GM12875 (cell line): ENCODE measurements around the gene ATP11A.
"Not testable (repeated sequence)": the region's sequence is repeated elsewhere in the genome, so short reads cannot be mapped to it uniquely, and the experiment has no call there.

Experiments used
- H3K4me3 ChIP-seq: one replicate; pipeline ENCODE4 v1.5.1; 2011; ENCODE audit warnings: low read depth, low read length, control low read depth
- CTCF ChIP-seq: IDR thresholded peaks from 2 replicates; pipeline ENCODE4 v1.5.1; 2011; ENCODE audit warnings: low read depth, mild to moderate bottlenecking, control low read depth, inconsistent platforms, low read length, moderate library complexity, borderline replicate concordance; ENCODE audit not compliant: insufficient read depth

ATP11A gene

DNA sequence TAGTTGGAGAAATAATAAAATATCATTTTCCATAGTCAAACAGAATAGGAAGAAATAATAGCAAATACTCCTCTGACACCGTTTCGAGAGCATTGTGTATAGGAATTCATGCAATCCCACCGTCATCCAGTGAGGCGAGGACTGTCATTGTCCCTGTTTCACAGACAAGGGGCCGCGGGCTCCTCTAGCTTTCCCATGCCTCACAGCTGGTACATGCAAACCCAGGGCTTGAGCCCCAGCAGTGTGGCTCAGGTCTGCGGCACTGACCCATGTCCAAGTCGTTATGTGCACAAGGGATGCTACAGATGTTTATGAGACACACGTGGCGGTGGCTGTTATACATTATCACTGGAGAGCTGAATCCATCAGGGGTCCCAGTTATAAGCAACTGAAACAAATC lies 18.5 kb upstream of the ATP11A start:
- no peak overlapping the region for H3K4me3 ChIP-seq
- TF ChIP-seq CTCF = no peak

DNA sequence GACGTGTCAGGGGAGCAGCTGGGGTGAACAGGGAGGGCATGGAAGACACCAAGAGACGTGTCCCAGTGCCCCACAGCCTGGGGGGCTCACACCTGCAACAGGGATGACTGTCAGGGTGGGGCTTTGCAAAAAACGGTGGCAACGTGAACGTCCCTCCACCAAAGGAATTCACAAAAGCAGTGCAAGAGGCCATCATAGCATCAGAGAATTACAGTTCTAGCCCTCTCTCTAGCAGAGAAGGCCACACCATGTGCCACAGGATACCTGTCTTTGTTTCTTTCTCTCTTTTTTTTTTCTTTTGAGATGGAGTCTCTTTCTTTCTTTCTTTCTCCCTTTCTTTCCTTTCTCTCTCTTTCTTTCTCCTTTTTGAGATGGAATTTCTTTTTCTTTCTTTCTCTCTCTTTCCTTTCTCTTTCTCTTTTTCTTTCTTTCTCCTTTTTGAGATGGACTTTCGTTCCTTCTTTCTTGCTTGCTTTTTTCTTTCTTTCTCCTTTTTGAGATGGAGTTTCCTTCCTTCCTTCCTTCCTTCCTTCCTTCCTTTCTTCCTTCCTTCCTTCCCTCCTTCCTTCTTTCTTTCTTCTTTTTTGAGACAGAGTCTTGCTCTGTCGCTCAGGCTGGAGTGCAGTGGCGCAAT lies 17.1 kb upstream of the ATP11A start:
- H3K4me3 ChIP-seq = no peak overlapping the region
- no peak for TF ChIP-seq CTCF

DNA sequence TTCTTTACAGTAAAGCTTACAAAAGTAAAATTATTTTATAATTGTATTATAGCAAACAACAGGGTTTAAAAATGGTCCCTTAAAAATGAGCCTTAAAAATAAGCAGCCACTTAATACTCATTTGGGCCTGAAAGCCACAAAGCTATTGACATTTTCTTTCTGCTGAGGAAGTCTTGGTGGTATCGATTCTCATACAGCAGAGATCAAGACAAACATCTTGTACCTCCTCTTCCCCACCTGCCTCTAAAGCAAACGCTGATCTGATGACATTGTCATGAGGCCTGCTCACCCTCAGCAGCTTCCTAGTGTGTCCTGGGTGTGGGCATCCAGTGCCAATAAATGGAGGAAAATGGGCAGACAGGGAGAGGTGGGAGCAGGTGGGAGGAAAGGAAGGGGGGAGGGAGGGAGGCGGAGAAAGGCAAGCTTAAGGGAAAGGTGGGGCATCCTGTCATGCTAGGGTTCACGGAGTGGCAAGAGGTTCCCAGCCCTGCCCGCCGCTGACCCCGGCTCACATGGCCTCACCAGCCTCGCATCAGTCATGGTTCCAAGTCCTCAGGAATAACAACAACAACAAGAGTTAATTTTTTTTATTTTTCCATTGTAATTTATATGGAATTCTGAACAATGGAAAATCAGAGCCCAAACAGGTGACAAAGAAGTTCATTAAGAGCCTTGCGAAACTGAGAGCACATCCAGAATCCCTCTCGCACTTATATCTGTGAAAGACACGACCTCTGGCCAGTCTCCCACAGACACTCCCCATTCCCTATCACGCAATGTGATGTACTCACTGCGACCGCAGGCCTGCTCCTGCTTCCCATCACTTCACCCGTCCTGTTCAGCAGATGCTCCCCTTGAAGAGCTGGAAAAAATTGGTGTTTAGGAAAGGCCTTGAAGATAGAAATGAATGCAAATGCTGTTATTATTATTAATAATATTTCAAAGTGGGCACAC lies 15.1 kb upstream of the ATP11A start:
- H3K4me3 ChIP-seq = no peak overlapping the region
- TF ChIP-seq CTCF = no peak

- no peak for TF ChIP-seq CTCF
- no peak overlapping the region for H3K4me3 ChIP-seq
Observed at GRCh38 chr13:112675366-112675756, 14.5 kb upstream of the ATP11A start.

DNA sequence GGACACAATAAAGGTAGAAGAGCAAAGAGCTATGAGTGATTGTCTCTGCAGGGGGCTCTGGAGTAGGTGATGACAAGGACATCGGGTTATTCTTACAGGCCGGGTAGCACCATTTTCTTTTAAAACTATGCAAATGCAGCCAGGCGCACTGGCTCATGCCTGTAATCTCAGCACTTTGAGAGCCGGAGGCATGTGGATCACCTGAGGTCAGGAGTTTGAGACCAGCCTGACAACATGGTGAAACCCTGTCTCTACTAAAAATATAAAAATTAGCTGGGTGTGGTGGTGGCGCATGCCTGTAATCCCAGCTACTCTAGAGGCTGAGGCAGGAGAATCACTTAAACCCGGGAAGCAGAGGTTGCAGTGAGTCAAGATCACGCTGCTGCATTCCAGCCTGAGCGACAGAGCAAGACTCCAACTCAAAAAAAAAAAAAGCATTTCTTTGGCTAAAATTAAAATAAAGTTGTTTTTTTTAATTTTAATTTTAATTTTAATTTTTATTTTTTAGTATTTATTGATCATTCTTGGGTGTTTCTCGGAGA lies 12.3 kb upstream of the ATP11A start:
- H3K4me3 ChIP-seq = not testable (repeated sequence)

DNA sequence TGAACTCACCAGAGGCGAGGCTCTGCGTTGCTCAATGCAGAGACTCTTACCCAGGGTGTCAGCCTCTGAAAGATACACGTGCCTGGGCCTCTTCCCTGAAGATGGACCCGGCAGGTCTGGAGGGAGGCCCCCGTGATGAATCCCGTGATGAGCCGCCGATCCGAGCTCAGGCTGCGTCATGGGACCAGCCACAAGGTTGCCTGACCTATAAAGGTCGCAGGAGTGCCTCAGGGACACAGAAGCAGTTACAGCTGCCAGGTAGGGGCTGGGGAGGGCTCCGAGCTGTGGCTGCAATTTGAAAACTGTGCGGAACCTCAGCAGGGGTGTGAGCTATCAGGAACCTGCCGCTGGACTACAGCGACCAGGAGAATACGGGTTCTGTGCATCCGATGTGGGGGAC lies 10.5 kb upstream of the ATP11A start:
- no peak for TF ChIP-seq CTCF
- H3K4me3 ChIP-seq = no peak overlapping the region

DNA sequence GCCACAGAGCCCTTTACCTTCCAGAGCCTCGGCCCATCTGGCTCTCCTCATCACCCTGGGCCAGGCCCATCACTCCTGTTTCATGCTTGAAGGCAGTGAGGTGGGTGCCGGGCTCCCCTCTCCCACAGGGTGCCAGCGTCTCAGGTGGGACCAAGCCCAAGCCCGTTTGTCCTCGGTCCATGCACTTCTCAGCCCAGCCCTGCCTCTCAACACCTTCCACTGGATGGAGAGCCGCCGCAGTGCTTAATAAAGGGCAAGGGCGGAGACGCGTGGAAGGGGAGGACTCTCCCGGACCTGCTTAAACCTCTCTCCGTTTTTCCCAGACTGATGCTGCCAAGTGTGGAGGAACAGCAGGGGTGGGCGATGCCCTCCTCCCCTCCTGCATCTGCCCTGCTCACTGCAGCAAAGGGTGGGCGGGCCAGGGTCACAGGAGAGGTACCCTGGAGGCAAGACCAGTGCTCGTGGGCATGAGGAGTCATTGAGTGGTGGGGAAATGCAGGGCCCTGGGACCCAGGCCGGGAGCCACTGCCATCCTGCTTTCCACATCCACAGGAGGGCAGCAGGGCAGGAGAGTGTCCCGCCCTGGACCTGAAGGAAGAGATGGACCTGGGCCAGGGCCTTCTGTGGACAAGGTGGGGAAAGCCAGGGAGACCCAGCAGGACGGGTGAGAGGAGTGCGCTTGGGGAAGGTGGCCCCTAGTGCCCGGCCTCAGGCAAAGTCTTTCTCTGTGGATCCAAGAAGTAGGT lies 9.7 kb upstream of the ATP11A start:
- no peak overlapping the region for H3K4me3 ChIP-seq
- no peak for TF ChIP-seq CTCF
